Measurements from ENCODE around the gene TPD52L1. TPM values are rescaled to one million over a fixed set of nuclear protein-coding genes. Genes with fewer than 3 reads are reported as not detected.

The TPD52L1 gene
- total RNA-seq, 1 experiment from 2014 or later = 12.4 TPM

DNA sequence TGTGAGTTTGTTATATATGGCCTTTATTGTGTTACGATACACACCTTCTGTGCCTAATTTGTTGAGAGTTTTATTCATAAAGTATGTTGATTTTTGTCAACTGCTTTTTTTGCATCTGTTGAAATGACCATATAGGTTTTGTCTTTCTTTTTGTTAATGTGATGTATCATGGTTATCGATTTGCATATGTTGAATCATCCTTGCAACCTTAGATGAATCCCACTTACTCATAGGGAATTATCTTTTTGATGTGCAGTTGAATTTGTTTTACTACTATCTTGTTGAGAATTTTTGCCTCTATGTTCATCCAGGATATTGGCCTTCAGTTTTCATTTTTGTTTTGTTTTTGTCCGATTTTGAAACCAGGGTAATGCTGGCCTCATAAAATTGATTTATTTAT, 45.7 kb upstream of the TPD52L1 start:
- DNase-seq (ENCODE audit: low spot score) (no peak), ATAC-seq (no peak)
- Mint-ChIP-seq H3K27me3 (ENCODE audit: low read depth) (no peaks in the 10 kb centered on the region), H3K27ac (no peak overlapping the region), H3K36me3 (peaks cover 35% of the 10 kb centered on the region), H3K4me3 (no peak overlapping the region), H3K9me3 (peaks cover 42% of the 10 kb centered on the region), H3K4me1 (peaks cover 20% of the 10 kb centered on the region)
- no peak for TF ChIP-seq ZNF121 (CRISPR knock-in tag; IDR thresholded peaks at IDR 0.05)
- TF ChIP-seq ZNF263 (CRISPR knock-in tag; IDR thresholded peaks at IDR 0.05; ENCODE audit: low read depth) = no peak
- TF ChIP-seq, protein P1, sequence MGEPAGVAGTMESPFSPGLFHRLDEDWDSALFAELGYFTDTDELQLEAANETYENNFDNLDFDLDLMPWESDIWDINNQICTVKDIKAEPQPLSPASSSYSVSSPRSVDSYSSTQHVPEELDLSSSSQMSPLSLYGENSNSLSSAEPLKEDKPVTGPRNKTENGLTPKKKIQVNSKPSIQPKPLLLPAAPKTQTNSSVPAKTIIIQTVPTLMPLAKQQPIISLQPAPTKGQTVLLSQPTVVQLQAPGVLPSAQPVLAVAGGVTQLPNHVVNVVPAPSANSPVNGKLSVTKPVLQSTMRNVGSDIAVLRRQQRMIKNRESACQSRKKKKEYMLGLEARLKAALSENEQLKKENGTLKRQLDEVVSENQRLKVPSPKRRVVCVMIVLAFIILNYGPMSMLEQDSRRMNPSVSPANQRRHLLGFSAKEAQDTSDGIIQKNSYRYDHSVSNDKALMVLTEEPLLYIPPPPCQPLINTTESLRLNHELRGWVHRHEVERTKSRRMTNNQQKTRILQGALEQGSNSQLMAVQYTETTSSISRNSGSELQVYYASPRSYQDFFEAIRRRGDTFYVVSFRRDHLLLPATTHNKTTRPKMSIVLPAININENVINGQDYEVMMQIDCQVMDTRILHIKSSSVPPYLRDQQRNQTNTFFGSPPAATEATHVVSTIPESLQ (CRISPR knock-in tag; IDR thresholded peaks at IDR 0.05) = no peak
- no peak for TF ChIP-seq PREB (CRISPR knock-in tag; IDR thresholded peaks at IDR 0.05; ENCODE audit: borderline replicate concordance)
- TF ChIP-seq ELF4 (CRISPR knock-in tag; IDR thresholded peaks at IDR 0.05; ENCODE audit: low read depth) = no peak
- no peak for TF ChIP-seq NFE2L1 (CRISPR knock-in tag; IDR thresholded peaks at IDR 0.05)
- TF ChIP-seq ATF1 (CRISPR knock-in tag; IDR thresholded peaks at IDR 0.05) = no peak
- TF ChIP-seq, protein P2, sequence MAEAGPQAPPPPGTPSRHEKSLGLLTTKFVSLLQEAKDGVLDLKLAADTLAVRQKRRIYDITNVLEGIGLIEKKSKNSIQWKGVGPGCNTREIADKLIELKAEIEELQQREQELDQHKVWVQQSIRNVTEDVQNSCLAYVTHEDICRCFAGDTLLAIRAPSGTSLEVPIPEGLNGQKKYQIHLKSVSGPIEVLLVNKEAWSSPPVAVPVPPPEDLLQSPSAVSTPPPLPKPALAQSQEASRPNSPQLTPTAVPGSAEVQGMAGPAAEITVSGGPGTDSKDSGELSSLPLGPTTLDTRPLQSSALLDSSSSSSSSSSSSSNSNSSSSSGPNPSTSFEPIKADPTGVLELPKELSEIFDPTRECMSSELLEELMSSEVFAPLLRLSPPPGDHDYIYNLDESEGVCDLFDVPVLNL (CRISPR knock-in tag; IDR thresholded peaks at IDR 0.05; ENCODE audit: borderline replicate concordance, low read depth) = no peak
- no peak for TF ChIP-seq JUN (CRISPR knock-in tag; IDR thresholded peaks at IDR 0.05)
- ChIA-PET POLR2A (no interaction called here), CTCF (no interaction called here)

GRCh38 chr6:125110056-125110455, 43.5 kb upstream of the TPD52L1 start:
- TF ChIP-seq ZNF263 (CRISPR knock-in tag; IDR thresholded peaks at IDR 0.05; ENCODE audit: low read depth) (no peak), NFYB (CRISPR knock-in tag; conservative IDR thresholded peaks at IDR 0.05; ENCODE audit: low read depth) (no peak), NR2C2 (CRISPR knock-in tag; IDR thresholded peaks at IDR 0.05) (no peak), ATF2 (CRISPR knock-in tag; IDR thresholded peaks at IDR 0.05; ENCODE audit: borderline replicate concordance, low read depth) (no peak), KAT7 (CRISPR knock-in tag; IDR thresholded peaks at IDR 0.05; ENCODE audit: borderline replicate concordance) (no peak), ARID4B (CRISPR knock-in tag; IDR thresholded peaks at IDR 0.05; ENCODE audit: borderline replicate concordance) (no peak), ESRRA (CRISPR knock-in tag; IDR thresholded peaks at IDR 0.05; ENCODE audit: borderline replicate concordance) (no peak), JAZF1 (CRISPR knock-in tag; IDR thresholded peaks at IDR 0.05) (no peak), EMX1 (CRISPR knock-in tag; IDR thresholded peaks at IDR 0.05) (no peak), ZNF317 (CRISPR knock-in tag; IDR thresholded peaks at IDR 0.05; ENCODE audit: borderline replicate concordance, low read depth) (no peak), FOXJ3 (CRISPR knock-in tag; IDR thresholded peaks at IDR 0.05; ENCODE audit: borderline replicate concordance) (no peak)
- TF ChIP-seq, protein P3, sequence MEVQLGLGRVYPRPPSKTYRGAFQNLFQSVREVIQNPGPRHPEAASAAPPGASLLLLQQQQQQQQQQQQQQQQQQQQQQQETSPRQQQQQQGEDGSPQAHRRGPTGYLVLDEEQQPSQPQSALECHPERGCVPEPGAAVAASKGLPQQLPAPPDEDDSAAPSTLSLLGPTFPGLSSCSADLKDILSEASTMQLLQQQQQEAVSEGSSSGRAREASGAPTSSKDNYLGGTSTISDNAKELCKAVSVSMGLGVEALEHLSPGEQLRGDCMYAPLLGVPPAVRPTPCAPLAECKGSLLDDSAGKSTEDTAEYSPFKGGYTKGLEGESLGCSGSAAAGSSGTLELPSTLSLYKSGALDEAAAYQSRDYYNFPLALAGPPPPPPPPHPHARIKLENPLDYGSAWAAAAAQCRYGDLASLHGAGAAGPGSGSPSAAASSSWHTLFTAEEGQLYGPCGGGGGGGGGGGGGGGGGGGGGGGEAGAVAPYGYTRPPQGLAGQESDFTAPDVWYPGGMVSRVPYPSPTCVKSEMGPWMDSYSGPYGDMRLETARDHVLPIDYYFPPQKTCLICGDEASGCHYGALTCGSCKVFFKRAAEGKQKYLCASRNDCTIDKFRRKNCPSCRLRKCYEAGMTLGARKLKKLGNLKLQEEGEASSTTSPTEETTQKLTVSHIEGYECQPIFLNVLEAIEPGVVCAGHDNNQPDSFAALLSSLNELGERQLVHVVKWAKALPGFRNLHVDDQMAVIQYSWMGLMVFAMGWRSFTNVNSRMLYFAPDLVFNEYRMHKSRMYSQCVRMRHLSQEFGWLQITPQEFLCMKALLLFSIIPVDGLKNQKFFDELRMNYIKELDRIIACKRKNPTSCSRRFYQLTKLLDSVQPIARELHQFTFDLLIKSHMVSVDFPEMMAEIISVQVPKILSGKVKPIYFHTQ (CRISPR knock-in tag; IDR thresholded peaks at IDR 0.05) = no peak
- TF ChIP-seq, protein P4, sequence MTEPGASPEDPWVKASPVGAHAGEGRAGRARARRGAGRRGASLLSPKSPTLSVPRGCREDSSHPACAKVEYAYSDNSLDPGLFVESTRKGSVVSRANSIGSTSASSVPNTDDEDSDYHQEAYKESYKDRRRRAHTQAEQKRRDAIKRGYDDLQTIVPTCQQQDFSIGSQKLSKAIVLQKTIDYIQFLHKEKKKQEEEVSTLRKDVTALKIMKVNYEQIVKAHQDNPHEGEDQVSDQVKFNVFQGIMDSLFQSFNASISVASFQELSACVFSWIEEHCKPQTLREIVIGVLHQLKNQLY (CRISPR knock-in tag; IDR thresholded peaks at IDR 0.05) = no peak
- TF ChIP-seq, protein P5, sequence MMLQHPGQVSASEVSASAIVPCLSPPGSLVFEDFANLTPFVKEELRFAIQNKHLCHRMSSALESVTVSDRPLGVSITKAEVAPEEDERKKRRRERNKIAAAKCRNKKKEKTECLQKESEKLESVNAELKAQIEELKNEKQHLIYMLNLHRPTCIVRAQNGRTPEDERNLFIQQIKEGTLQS (CRISPR knock-in tag; conservative IDR thresholded peaks at IDR 0.05) = no peak
- DNase-seq (ENCODE audit: low spot score) = no peak
- Mint-ChIP-seq H3K36me3 (peaks cover 35% of the 10 kb centered on the region), H3K27ac (no peak overlapping the region), H3K4me1 (peaks cover under 1% of the 10 kb centered on the region), H3K4me3 (no peak overlapping the region), H3K27me3 (ENCODE audit: low read depth) (no peaks in the 10 kb centered on the region), H3K9me3 (peaks cover 42% of the 10 kb centered on the region)
- ChIA-PET POLR2A (no interaction called here), CTCF (no interaction called here)
- no peak for ATAC-seq

All from WTC11 (cell line).